GM19468 (cell line): ENCODE results near the gene FABP1.

Experiments
- ATAC-seq: cut with Tn5 transposase; IDR thresholded peaks from one replicate; pipeline ENCODE4 v1.9.1; 2021; ENCODE audit warnings: mild to moderate bottlenecking, moderate library complexity, moderate number of reproducible peaks; ENCODE audit not compliant: unreplicated experiment; ENCODE audit errors: extremely low read depth

The FABP1 gene

DNA sequence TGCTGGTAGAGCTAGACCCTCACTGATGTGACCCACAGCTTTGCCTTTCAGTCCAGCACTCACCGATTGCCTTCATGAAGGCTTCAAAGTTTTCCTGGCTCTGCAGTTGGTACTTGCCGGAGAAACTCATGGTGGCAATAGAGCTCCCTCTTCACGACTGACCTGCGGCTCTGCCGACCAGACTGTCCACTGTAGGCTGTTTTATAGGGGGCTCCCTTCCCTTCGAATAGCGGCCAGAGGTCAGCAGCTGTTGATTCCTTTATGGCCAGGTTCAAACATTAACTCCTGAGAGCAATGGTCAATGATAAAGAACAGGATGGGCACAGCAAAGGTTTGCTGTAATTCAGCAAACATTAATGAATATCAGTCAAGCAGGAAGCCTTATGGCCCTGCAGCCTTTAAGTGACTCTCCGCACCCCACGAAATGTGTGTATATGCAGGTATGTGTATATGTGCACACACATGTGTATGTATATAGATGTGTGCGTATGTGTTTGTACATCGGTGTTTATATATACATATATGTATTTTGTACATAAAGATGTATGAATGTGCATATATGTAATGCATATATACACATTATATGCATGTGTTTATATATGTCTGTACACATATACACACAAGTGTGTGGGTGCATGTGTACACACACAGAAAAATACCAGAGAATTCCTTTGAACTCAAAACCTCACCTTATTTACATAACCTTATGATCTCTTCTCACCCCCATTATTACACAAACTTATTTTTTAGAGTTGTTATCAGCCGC, at the start of gene FABP1:
TSS of gene FABP1 (minus strand) at position 175 of the 766 bp plus-strand sequence. CDS start at position 130, 45 bp downstream.
- ATAC-seq: no peak

DNA sequence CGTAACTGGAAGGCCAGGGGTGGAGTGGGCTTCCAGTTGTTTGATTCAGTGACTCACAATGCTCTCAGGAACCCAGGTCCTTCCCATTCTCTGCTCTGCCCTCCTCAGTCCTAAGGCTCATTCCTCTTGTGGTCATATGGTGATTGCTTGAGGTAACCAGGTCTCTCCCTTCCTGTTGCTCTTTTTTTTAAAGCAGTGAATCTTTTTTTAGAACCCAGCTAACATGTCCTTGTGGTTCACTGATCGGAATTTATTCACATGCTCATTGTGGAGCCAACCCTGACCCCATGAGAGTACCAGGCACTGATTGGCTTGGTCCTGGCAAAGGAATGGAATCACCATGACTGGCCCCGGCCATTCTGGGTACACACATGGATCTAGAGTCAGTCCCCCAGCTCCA, 49.7 kb upstream of the FABP1 start:
- ATAC-seq: no peak

DNA sequence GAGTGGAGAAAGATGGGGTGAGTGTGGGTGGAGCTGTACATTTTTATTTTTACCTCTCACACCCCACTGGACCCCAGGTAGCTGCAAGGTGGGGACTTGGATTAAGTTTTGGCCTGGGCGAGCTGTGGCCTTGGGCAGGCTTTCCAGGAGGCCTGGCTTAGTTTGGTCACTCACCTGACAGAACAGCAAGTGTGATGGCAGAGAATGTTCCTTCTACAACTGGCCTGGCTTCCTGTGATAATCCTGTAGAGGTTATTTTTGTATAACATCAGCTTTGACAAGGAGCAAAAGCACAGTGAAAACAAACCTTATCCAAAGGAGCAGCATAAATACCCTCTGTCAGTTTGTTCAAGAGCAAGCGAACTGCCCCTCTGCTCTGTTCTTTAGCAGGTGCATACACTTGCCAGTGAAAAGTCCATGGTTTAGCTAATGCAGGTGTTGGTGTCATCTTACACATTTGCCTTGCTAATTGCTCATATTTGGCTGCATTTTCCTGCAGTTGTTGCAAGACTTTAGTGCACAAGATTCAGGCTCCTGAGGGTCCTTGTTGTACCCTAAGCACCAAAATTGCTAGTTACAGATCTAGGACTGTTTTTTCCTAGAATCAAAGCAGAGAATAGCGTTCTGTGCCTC, 48.6 kb upstream of the FABP1 start:
- no peak for ATAC-seq

DNA sequence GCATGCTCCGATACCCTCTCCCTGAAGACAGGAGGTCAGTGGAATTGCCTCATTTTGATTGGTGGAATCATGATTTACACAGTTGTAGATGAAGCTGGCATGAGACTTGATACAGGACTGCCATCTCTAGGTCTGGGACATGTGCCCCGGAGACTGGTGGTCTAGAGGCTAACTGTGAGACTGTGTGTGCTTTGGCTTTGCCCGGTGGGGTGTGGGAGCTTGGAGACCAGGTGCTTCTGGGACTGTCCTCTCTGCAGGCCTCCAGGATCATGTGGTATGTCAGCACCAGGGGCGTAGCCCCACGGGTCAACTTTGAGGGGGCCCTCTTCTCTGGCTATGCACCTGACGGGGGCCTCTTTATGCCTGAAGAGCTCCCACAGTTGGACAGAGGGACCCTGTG, 45.0 kb upstream of the FABP1 start:
- no peak for ATAC-seq

DNA sequence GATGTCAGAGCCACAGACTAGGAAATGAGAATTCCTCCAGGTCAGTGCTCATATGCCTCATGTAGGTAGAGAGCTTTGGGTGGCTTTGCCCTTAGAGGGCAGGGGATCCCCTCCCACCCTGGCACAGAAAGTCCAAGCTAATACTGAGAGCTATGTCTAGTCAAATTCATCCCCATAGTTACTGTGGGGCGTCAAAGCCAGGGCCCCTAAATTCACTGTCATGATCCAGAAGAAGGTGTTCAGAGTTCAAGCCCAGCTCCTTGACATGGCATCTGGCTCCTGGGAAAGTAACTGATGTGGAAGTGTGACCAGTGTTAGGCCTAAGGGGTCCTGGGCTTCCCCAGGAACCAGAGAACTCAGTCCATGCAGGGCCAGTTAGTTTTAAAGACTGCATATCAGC, 44.1 kb upstream of the FABP1 start:
- ATAC-seq: no peak

DNA sequence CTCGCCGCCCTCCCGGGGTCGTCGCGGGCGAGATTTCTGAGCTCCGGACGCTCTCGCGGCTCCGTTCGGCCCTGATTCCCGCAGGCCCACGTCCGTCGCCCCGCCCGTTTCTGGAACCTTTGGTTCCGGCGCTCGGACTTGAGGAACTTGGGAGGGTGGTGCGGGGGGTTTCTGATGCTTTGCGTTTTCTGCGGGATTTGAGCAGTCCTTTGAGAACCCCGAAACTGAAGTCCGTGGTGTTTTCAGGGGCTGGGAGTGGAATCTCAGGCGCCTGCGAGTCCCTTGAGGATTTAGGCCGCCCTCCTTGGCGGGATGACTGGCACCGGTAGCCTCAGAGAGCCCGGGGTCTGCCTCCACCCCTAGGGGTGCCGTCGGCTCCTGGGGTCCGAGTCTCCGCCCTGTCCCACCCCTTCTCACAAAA, 42.6 kb upstream of the FABP1 start:
- ATAC-seq: no peak

DNA sequence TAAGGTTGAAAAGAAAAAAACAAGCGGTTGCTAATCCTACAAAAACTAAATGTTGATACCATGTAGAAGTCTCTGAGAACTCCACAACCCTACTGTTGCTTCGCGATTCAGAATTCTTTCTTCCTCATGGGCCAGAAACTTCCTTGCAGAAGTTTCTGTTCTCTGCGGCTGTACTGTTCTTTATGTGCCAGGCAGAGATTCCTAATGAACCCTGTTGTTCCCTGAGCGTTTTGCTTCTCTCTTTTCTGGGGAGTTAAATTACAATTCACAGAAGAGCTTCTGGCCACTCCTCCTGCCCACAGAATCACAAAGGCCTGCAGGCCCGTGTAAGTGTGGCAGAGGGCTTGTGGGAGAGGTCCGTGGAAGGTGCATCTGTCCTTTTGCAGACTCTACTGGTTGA, 40.5 kb upstream of the FABP1 start:
- no peak for ATAC-seq

DNA sequence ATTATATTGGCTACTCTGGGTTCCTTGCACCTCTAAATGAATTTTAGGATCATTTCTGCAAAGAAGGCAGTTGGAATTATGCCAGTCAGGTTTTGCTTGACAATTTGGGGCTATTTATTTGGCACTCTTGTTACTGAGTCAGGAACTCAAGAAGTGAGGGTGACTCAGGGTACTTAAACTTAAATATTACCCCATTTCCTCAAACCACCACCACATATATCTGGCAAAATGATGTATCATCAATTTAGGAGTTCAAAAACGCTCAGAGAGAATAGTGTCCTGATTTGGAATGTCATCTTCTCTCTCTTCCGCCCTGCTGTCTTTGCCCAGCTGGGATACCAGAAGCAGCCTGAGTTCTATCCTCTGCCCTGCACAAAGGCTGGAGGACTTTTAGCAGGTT, 39.9 kb upstream of the FABP1 start:
- ATAC-seq: no peak

DNA sequence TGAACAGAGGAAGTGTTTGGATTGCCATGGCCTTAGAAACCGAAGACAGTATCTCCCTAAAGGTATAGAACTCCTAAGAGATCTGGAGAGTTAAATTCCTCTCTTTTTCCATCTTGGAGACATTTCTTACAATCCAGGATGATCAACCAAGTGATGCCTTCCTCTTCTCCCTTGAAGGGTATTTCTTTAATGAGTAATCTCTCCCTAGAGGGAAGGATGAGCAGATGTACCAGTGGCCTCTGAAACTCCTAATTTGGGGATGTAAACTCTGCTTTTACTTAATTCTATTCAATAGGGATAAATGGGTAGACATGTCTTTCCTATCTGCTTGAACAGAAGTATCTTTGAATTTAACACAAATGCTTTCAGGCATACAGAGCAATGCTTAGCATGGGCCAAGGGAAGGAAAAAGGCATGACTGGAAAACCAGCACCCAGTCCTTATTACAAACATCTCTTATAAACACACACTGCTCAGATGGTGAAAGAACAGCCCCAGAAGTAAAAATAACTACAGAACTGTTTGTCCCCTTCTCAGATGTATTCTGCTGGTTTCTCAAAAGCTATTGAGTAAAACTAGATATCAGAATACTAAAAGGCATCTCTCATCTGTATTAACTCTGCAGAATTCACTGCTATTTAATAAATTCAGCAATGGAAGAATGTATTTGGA, 37.6 kb upstream of the FABP1 start:
- no peak for ATAC-seq

DNA sequence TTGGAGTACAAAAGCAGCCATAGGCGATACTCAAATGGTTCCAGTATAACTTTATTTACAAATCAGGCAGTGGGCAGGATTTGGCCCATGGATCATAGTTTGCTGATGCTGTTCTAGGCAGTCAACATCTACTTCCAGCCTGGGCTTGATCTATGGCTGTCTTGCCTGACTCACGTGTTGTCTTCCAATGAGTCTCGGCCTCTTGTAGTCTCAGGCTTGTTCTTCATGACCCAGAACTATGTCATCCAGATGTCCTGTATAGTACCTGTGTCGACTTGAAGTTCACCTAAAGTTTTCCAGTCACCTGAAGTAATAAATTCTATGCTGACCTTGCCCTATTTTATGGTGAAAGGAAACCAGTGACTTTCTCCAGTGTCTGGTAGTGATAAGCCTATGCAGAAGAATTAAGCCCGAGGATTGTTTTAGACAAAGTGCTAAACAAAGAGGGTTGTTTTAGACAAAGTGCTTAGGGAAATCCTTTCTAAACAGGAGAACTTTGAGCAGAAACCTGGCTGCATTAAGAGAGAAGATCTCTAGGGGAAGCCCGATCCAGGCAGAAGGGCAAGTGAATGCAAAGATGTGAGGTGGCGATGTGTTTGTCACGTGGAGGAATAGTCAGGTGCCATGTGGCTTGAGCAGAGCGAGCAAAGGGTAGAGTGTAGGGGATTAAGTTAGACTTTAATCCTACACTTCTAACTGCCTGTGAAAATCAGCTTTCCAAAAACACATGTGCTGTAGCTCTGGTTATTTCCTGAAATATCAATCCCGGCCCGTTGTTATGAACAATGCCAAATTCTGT, 33.8 kb upstream of the FABP1 start:
- no peak for ATAC-seq

DNA sequence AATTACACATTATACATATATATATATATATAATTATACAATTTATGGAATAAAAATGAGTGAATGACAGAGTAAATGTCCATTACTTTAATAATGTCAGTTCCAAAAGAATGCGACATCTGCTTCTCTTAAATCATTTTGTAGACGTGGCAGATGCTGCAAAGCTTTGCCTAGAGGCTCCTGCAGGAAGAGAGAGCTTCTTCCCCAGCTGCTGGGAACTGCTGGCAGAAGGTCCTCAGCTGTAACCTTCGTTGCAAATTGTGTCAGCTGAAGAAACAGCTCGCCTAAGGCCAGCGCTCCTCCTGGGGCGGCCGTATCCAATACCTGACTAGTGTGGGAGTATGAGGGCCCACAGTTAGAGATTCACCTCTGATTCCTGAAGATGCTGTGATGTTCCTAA, 32.7 kb upstream of the FABP1 start:
- ATAC-seq: no peak

DNA sequence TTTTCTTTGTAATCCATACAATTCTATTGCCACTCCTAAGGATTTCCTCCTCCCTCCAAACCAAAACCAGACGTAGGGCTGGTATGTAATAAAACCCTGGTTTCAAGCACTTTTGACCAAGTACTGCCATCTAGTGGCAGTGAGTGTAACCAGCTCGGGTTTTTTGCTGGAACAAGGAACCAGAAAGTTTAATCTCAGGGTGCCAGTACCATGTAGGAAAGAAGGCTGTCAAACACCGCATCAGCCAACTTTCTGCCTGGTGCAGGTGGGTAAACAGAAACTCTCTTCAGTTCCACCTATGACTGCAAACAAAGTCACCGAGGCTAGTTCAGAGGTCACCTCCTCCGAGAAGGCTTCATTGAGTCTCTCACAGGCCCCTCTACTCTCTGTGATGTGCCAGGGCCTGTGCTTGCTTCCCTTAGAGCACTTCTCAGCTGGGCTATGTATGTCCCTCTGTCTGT, 32.1 kb upstream of the FABP1 start:
- ATAC-seq: no peak

DNA sequence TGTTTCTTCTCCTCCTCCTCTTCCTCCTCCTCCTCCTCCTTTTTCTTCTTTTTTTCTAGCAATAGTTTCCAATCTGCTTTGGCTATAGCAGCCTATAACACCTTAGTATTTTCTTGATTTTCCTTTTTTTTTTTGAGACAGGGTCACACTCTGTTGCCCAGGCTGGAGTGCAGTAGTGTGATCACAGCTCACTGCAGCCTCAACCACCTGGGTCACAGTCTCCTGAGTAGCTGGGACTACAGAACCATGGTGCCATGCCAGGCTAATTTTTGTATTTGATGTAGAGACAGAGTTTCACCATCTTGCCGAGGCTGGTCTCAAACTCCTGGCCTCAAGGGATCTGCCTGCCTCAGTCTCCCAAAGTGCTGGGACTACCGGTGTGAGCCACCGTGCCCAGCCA, 31.6 kb upstream of the FABP1 start:
- no peak for ATAC-seq

DNA sequence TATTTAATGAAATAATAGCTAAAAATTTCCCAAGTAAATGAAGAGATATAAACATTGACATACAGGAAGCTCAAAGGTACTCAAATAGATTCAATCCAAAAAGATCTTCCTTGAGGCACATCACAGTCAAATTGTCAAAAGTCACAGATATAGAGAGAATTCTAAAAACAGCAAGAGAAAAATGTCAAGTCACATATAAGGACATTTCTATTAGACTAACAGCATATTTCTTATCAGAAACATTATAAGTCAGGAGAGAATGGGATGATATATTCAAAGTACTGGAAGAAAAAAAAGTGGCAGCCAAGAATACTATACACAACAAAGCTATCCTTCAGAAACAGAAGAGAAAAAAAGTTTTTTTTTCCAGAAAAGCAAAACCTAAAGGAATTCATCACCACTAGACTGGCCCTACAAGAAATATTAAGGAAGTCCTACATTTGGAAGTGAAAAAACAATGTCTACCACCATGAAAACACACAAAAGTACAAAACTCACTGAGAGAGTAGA, 21.1 kb upstream of the FABP1 start:
- ATAC-seq: no peak

DNA sequence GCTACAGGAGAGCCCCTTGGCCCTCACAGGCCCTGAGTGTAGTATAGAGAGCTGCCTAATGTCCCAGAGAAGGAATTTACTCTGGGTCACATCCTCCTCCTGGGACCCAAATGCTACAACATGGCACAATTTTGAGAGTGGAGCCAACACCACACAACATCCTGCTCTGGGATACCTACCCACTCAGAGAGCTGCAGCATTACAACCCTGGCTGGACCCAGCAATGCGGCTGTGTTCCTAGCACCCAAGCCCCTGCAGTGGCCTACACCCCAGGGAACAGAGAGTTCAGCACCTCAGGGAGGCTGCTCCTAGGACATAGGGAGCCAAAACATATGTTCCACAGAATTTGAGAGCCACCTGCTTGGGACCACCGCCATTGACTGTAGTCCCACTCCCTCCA, 19.3 kb upstream of the FABP1 start:
- ATAC-seq: no peak

DNA sequence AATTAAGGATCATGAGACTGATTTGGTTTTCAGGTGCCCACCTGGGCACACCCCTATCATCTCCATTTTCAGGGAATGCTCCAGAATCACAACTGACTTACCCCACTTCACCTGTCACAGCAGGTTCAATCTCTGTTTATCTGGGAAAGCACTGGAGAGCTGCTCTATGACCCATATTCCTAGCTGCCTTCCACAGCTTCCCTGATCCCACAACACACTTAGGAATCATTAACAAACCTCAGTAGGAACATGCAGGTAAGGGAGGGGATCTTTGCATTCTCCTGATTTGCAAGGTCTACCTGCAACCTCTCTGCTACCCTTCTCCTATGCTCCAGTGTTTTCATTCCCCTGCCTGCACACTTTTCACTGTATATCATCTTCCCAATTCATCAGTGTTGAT, 18.7 kb upstream of the FABP1 start:
- no peak for ATAC-seq

DNA sequence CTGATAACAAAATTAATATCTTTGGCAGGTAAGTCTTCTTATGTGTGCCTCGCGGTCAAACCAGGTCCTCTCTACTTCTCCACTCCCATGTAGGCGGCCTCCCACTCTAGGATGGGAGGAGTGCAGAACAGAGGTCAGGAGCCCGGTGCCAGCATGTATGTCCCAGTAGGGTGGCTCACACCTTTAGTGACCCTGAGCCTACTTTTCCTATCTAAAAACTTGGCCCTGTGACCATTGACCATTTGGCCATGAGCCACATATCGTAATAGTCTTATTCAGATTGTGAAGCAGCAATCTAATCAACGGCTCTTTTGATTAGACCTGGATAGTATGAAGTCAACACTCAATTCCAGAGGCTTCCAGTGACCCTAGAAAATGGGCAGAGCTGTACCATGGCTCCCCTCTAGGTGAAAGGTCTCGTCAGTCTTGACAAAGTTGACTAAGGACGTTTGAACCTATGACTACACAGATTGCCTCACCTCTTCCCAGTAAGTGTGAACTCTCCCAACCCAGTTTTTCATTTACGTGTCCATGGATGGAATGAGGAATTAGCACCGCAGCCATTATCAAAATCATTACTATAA, 17.1 kb upstream of the FABP1 start:
- no peak for ATAC-seq

DNA sequence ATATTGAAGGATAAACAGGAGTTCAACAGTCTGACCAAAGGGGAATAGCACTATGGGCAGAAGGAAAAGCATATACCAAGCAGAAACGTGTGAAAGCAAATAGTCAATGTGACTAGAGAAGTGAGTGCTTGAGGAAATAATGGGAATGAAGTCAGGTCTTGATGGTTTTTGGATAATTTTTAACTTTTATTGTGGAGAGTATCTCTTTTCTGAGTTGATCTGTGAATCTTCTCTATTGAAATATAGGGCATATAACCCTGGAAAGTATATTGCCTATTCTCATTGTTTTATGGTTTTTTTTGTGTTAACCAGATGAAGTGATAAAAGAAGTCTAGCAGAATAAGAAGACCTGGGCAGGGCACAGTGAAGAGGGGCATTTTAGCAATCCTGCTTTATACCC, 16.4 kb upstream of the FABP1 start:
- no peak for ATAC-seq

DNA sequence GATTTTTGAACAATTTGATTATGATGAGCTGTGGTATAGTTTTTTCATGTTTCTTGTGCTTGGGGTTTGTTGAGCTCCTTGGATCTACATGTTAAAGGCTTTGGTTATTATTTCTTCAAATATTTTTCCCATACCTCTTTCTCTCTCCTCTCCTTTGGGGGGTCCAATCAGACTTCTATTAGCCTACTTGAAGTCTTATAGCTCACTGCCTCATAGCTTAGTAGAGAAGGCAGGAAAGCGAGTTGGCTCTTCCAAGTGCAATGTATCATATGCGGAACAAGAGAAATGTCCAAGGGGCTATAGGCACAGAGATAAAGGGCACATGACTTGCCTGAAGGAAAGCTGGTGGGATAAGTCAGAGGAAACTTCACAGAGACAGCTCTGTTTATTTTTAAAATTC, 14.1 kb upstream of the FABP1 start:
- ATAC-seq: no peak

DNA sequence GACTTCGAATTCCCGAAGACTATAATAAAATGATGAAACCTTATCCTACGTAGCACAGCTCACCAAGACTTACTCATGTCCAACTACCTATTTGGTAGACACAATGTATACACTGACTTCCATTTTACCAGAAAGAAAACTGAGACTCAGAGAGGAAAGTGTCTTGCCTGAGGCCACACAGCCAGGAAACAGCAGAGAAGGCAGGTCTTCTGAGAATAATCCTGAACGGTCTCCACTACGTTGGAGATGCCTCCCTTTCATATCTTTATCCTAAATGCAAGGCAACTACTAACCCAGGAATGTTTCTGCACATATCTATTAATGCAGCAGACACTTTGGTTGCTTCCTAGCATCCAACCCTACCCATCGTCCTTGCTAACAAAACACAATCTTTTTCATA, 11.9 kb upstream of the FABP1 start:
- ATAC-seq: no peak
